HG02870 (cell line): ENCODE results near the gene LIPF.
"Not testable (repeated sequence)": the region's sequence is repeated elsewhere in the genome, so short reads cannot be mapped to it uniquely, and the experiment has no call there.

Experiments used
- ATAC-seq: cut with Tn5 transposase; IDR thresholded peaks from one replicate; pipeline ENCODE4 v1.9.1; 2021; ENCODE audit warnings: mild to moderate bottlenecking, moderate library complexity; ENCODE audit not compliant: unreplicated experiment

Gene LIPF

DNA sequence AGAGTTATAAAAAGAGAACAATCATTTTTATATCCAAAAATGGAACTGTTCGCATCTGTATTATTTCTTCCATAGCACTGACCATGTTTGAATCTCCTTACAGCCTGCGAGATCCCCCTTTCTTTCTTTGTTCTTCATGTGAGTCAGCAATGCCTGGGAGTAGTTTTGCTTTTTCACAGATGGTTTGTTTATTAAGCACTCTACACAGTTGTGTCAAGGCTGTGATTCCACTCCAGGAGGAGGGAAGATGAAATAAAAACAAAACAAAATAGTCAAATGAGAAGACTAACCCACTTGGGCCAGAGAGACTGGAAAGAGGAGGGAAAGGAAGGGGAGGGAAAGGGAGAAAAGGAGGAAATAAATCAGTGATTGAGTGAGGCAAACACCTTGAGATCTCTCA is 7.8 kb downstream of the LIPF start:
- ATAC-seq: no peak

- no peak for ATAC-seq
Measured at GRCh38 chr10:88676283-88677060, 12.2 kb downstream of the LIPF start.

DNA sequence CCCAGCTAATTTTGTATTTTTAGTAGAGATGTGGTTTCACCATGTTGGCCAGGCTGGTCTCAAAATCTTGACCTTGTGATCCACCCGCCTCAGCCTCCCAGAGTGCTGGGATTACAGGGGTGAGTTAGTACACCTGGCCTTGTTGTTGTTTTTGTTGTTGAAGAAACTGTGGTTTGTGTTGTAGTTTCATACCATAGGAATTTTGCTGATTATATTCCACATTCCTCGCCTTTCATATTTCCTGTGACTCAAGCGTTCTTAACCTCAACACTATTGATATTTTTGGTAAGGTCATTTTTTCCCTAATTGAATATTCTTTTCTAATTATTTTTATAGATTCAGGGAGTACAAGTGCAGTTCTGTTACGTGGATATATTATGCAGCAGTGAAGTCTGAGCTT is 16.7 kb downstream of the LIPF start:
- no peak for ATAC-seq

DNA sequence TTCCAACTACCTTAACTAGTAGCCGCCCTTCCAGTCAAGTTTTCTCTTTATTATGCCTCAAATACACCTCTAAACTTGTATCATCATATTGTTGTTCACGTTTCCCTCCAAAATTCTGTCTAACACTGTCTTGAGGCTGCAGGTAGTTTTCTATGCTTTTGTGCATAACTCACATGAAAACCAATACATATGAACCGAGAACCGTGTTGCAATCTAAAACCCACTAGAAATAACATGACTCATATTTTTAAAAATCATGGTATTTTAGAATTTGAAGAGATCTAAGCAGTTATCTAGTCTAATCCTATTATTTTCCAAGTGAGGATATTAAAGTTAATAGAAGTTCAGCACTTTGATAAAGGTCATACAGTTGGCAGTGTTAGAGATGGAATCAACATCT is 18.2 kb downstream of the LIPF start:
- no peak for ATAC-seq

DNA sequence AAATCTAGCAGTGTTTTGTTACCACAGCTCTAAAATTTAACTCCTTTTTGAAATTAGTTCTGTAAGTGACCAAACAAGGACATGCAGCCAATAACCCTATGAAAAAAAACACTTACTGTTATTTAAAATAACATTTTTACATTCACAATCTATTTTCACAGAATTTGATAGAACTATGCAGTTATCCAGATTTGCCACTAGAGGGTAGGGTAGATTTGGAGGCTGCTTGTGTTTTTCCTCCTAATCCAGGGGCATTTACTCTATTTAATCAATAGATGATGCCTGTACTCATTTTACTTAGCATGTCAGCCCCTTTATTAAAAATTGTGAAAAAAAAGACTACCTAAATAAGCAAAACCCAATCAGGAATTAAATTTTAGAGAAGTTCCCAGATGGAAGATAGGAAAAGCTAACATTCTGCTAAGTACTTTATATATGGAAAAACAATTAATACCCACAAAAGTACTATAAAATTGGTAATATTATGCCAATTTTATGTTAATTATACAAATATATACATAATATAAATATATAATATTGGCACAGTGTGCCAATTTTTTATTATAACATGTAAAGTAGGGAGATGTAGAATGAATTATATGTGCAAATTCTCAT is 23.7 kb downstream of the LIPF start:
- no peak for ATAC-seq

- ATAC-seq: no peak
Measured at GRCh38 chr10:88689366-88689765, 25.1 kb downstream of the LIPF start.

DNA sequence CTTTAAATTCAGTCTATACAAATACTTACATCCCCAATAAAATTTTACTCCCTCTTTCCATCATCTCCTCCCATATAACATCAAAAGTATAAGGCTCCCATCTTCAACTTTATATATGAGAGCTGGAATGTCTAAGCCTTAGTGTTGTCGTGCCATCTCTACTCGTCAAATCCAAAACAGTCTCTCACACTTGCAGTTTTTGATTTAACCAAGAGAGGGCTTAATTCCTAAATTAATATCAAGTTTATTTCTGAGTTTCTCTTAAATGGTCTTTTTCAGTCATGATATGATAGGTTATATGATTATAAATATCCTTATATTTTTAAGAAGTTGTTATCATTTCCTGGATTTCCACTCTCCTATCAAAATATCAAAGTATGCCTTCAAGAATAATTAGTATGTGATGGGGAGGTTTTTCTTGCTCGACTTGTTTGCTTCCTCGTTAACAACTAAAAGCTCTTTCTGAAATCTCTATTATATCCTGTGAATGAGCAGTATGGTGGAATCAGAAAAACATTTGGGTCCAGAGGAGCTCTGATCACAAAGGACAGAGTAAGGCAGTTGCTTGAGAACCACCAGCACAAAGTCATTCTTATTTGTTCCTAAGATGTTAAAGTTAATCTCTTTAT is 29.3 kb downstream of the LIPF start:
- no peak for ATAC-seq

GRCh38 chr10:88702848-88703597 is 38.8 kb downstream of the LIPF start:
- no peak for ATAC-seq

DNA sequence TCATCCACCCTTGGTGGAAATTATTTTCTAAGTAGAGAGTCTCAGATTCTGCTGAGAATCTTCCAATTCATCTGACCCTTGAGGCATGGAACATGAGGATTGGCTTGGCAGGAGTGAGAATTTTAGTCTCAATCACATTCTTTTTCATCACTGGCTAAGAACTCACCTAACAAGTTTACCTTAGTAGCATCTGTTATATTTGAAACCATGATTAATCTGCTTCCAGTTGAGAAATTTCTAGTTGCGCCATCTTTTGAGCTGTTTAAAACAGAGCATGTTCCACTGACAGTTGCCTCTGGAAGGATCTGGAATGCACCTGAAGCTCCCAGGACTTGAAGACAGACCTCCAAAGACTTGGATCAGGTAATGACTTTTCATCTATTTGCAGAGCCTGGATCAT is 41.7 kb downstream of the LIPF start, which contains the start of gene LIPK:
LIPK (plus strand) TSS at position 292 of the 400 bp plus-strand sequence. CDS start 18,295 bp downstream, outside the sequence.
- no peak for ATAC-seq

GRCh38 chr10:88707429-88708155 is 43.4 kb downstream of the LIPF start:
- ATAC-seq: peak; percentile 62

GRCh38 chr10:88709361-88709760 is 45.1 kb downstream of the LIPF start:
- ATAC-seq: not testable (repeated sequence)

DNA sequence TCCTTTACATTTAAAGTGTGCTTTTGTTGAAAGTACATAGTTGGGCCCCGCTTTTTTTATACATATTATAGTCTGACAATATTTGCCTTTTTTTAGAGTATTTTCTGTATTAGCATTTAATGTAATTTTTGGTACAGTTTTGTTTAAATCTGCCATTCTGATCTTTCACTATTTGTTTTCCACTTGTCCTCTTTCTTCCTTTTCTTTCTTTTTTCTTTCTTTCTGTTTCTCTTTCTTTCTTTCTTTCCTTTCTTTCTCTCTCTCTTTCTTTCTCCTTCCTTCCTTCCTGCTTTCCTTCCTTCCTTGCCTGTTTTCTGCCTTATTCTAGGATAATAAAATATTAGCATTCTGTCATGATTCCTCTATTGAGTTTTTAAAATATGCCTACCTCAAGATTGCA is 51.3 kb downstream of the LIPF start:
- no peak for ATAC-seq

DNA sequence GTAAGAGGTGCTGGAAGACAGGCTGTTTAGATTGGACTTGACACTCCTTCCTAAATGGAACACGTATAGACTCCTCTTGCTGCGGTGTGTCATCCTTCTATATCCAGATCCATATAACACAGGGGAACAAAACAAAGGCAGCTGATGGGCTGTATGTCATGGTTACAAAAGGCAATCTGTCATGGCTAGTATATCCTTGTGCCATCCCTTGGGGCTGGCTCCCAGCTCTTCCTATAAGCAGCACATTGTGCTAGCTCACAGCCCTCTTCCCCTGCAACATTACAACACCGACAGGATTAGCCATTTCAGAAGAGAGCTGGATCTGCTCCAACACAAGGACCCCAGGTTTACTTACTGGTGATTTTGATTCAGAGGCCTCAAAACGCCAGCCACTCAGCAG is 57.1 kb downstream of the LIPF start:
- no peak for ATAC-seq

DNA sequence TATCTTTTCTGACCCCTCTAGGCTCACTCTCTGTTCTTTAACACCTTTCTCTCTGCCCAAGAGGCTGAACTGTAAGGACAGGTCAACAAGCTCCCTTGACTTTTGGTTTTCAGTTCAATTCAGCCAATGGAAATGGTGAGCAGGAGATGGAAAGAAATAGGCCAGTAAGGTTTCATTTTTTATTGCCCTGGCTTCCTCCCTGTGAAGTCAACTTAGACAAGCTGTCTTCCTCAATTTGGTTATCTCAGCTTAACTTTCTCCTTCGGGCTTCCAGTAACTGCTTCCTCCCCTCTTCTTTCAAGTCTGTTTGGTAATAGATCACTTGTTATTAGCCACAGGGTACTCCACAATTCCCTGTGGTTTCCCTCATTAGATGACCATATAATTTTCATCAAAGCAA is 61.6 kb downstream of the LIPF start:
- no peak for ATAC-seq

DNA sequence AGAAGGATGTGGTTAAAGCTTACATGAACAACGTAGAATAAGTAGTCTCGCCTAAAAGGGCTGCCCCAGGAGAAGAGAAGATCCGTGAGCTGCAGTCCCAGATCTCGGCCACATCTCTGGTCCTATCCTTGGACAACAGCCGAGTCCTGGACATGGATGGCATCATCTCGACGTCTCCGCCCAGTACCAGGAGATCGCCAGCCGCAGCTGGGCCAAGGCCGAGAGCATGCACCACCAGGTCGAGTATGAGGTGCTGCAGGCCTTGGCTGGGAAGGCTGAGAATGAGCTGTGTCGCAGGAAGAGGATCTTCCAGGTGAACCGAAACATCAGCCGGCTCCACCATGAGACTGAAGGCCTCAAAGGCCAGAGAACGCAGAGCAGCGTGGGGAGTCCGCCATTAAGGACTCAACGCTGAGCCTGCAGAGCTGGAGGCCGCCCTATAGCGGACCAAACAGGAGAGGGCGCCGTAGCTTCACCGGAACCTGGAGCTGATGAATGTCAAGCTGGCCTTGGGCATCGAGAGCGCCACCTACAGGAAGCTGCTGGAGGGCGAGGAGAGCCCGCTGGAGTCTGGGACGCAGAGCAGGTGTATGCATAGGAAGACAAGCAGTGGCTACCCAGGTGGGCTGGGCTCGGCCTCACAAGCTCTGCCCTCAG is 64.0 kb downstream of the LIPF start:
- ATAC-seq: no peak
